Sigmoid colon (tissue), 4 donors: ENCODE measurements around the gene IL1RAPL2.

ENCODE experiments used
- CTCF ChIP-seq, 4 experiments: fragments of 450-650 bp in 3 of 4; fragments of 200-600 bp in 1 of 4; IDR thresholded peaks; one replicate each; pipeline ENCODE4 v1.5.1; 2016 to 2019; ENCODE audit warnings: antibody characterized with exemption in 4 of 4, mild to moderate bottlenecking in 3 of 4, moderate library complexity in 2 of 4
- EP300 ChIP-seq, 4 donors: sonication (generic); formaldehyde crosslinking; IDR thresholded peaks; one replicate each; pipeline ENCODE4 v1.6.1; 2017; ENCODE audit warnings: antibody characterized with exemption in 4 of 4
- POLR2A ChIP-seq, 2 donors: fragments of 450-650 bp; IDR thresholded peaks; one replicate each; pipeline ENCODE4 v1.6.1; 2016; ENCODE audit warnings: antibody characterized with exemption in 2 of 2, mild to moderate bottlenecking in 2 of 2, moderate library complexity in 2 of 2
- POLR2AphosphoS5 ChIP-seq, 4 donors: sonication (generic); formaldehyde crosslinking; IDR thresholded peaks; one replicate each; pipeline ENCODE4 v1.6.1; 2017; ENCODE audit warnings: antibody characterized with exemption in 4 of 4

- no peak for TF ChIP-seq CTCF (IDR thresholded peaks at IDR 0.05)
- TF ChIP-seq POLR2A (IDR thresholded peaks at IDR 0.05), result no peak
- TF ChIP-seq EP300 (IDR thresholded peaks at IDR 0.05), result no peak
- no peak for TF ChIP-seq POLR2AphosphoS5 (IDR thresholded peaks at IDR 0.05)
Observed at GRCh38 chrX:105653891-105654290, 1087.9 kb downstream of the IL1RAPL2 start.
